Measurements from ENCODE around the gene MLKL. TPM values are rescaled to one million over a fixed set of nuclear protein-coding genes. Genes with fewer than 3 reads are reported as not detected.
"Not testable (repeated sequence)": the region's sequence is repeated elsewhere in the genome, so short reads cannot be mapped to it uniquely, and the experiment has no call there.

The MLKL gene
- total RNA-seq, 1 donor: 10.8 TPM

DNA sequence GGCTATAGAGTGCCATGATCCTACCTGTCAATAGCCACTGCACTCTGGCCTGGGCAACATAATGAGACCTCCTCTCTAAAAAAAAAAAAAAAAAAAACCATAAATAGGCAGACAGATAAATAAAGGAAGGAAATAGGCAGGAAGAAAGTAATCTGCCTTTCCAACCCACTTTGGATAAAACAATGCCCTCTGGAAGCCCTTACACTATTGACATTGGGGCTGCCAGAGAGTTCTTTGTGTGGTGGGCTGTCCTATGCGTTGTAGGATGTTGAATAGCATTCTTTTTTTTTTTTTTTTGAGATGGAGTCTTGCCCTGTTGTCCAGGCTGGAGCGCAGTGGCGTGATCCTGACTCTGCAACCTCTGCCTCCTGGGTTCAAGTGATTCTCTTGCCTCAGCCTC lies 26.8 kb downstream of the MLKL start:
- DNase-seq (ENCODE audit: low read depth): no peak
- TF ChIP-seq, protein P1, sequence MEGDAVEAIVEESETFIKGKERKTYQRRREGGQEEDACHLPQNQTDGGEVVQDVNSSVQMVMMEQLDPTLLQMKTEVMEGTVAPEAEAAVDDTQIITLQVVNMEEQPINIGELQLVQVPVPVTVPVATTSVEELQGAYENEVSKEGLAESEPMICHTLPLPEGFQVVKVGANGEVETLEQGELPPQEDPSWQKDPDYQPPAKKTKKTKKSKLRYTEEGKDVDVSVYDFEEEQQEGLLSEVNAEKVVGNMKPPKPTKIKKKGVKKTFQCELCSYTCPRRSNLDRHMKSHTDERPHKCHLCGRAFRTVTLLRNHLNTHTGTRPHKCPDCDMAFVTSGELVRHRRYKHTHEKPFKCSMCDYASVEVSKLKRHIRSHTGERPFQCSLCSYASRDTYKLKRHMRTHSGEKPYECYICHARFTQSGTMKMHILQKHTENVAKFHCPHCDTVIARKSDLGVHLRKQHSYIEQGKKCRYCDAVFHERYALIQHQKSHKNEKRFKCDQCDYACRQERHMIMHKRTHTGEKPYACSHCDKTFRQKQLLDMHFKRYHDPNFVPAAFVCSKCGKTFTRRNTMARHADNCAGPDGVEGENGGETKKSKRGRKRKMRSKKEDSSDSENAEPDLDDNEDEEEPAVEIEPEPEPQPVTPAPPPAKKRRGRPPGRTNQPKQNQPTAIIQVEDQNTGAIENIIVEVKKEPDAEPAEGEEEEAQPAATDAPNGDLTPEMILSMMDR (IDR thresholded peaks at IDR 0.05; ENCODE audit: insufficient read depth, low read length): no peak

DNA sequence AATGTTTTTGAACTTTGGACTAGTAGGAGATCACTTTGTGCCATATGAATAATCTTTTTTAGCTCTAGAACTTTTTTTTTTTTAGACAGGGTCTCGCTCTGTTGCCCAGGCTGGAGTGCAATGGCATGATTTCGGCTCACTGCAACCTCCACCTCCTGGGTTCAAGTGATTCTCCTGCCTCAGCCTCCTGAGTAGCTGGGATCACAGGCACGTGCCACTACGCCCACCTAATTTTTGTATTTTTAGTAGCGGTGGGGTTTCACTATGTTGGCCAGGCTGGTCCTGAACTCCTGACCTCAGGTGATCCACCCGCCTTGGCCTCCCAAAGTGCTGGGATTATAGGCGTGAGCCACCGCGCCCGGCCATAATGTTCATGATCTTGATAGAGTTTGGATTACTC lies 31.8 kb downstream of the MLKL start:
- not testable (repeated sequence) for DNase-seq (ENCODE audit: low read depth); H3K4me3 ChIP-seq (ENCODE audit: low read depth, low read length)

More for the DNA sequence above, 26.8 kb downstream of the MLKL start:
- no peak overlapping the region for H3K4me3 ChIP-seq (ENCODE audit: low read depth, low read length)

DNA sequence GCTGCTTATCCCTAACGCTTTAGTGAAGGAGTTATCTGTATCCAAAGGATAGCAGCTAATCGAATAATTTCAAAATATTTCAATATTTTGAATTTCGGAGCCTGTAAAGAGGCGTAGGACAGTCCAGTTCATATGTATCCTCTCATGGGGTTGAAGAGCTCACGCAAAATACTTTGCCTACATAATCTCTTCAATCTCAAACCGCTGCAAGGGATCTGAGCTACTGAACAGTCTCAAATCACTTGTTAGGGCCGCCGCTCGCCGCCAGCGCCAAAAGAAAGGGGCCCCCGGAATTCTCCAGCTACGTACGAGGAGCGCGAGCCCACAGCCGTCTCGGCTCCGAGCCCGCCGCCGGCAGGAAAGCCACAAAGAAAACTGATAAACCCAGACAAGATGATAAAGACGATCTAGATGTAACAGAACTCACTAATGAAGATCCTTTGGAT lies 33.4 kb downstream of the MLKL start:
- TF ChIP-seq, protein P1 (IDR thresholded peaks at IDR 0.05; ENCODE audit: insufficient read depth, low read length): no peak
- peak; percentile 30 for DNase-seq (ENCODE audit: low read depth)
- H3K4me3 ChIP-seq (ENCODE audit: low read depth, low read length): peak overlapping the region; percentile 69

DNA sequence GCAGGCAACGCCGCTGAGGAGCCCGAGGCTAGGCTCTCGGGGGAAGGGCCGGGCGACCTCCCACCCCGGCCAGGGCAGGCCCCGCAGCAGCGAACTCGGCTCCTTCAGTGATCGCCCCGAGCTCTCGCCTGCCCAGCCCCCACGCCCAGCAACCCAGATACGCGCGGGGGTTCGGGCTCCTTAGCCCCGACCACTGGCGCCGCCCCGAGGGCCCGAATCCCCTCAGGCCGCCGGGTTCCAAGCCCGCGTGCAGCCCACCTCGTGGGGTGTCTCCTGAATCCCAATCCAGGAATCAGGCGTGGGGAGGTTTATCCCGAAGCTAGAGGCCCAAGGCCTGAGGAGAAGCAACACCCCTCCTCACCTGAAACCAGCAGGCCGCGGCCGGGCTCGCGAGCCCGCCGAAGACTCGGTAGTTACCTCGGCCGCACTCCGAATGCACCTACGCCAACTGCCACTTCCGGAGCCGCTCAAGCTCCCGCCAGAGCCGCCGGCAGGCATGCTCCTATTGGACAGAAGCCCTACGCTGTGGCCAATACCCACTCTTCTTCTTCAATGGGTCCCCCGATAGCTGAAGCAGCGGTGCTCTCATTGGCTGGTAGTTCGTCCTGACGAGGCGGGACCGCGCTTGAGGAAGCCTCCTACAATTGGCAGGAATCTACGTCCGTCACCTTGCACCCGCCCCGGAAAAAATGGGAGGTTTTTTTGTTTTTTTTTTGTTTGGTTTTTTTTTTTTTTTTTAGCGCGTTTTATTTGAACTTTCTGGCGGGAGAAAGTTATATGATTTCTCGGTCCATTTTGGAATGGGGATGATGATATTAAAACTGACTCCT lies 34.0 kb downstream of the MLKL start, which contains the start of gene RFWD3:
TSS of gene RFWD3 (minus strand) at position 453 of the 830 bp plus-strand sequence. CDS start 5,428 bp downstream, outside the sequence.
- TF ChIP-seq, protein P1 (IDR thresholded peaks at IDR 0.05; ENCODE audit: insufficient read depth, low read length): no peak
- peak; percentile 99 for DNase-seq (ENCODE audit: low read depth)
- H3K4me3 ChIP-seq (ENCODE audit: low read depth, low read length): peak within 1 kb of the TSS; percentile 98

DNA sequence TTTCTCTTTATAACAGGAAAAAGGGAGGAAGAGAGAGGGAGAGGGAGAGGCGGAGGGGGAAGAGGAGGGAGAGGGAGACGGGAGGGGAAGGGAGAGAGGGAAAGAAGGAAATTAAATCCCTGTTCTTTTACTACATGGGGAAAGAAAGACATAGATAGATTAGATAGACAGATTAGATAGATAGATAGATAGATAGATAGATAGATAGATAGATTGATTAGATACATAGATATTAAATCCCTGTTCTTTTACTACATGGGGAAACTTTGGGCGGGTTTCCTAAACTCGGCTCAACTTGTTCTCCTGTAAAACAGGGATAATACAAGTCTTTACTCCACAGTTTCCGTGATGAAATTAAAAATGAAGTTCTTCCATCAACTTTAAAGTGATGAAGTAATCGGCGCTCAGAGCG lies 34.6 kb downstream of the MLKL start:
- TF ChIP-seq, protein P1 (IDR thresholded peaks at IDR 0.05; ENCODE audit: insufficient read depth, low read length): no peak

DNA sequence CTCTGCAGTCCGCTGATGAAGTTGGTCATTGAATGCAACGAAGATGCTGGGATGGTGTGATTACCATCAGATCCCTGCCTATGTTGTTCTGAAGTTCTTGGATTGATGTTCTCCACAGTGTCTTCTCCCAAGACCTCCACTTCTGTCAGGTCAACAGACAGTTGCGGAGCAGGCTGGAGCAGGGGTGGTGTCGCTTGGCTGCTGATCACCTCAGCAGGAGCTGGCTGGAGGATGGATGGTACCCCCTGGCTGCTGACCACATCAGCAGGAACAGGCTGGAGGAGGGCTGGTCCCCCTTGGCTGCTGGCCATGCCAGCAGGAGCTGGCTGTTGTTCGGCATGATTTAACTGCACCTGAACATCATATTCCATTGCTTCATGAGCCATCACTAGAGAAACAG lies 39.6 kb downstream of the MLKL start:
- no peak for DNase-seq (ENCODE audit: low read depth)
- no peak overlapping the region for H3K4me3 ChIP-seq (ENCODE audit: low read depth, low read length)
- TF ChIP-seq, protein P1 (IDR thresholded peaks at IDR 0.05; ENCODE audit: insufficient read depth, low read length): no peak

More for the DNA sequence above, 34.6 kb downstream of the MLKL start:
- no peak for DNase-seq (ENCODE audit: low read depth)
- H3K4me3 ChIP-seq (ENCODE audit: low read depth, low read length): peak overlapping the region; percentile 98

DNA sequence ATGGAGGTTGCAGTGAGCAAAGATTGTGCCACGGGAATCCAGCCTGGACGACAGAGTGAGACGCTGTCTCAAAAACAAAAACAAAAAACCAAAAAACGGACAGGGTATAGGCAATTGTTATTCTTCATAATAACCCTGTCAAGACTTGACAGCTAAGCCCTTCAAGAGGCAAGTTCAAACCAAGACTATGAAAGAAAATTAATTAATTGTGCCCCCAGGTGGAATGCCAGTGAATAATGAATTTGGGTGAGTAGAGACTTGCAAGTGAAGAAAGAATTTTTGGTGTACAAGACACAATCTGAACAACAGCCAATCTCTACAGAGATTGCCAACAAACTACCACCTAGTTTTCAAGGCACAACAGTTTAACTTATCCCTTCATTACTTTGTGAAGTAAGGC lies 40.3 kb downstream of the MLKL start:
- no peak for DNase-seq (ENCODE audit: low read depth)
- TF ChIP-seq, protein P1 (IDR thresholded peaks at IDR 0.05; ENCODE audit: insufficient read depth, low read length): no peak
- H3K4me3 ChIP-seq (ENCODE audit: low read depth, low read length): no peak overlapping the region

Data from fibroblast of the aortic adventitia (primary cell).